ENCODE measurements around the gene VPS52.

DNA sequence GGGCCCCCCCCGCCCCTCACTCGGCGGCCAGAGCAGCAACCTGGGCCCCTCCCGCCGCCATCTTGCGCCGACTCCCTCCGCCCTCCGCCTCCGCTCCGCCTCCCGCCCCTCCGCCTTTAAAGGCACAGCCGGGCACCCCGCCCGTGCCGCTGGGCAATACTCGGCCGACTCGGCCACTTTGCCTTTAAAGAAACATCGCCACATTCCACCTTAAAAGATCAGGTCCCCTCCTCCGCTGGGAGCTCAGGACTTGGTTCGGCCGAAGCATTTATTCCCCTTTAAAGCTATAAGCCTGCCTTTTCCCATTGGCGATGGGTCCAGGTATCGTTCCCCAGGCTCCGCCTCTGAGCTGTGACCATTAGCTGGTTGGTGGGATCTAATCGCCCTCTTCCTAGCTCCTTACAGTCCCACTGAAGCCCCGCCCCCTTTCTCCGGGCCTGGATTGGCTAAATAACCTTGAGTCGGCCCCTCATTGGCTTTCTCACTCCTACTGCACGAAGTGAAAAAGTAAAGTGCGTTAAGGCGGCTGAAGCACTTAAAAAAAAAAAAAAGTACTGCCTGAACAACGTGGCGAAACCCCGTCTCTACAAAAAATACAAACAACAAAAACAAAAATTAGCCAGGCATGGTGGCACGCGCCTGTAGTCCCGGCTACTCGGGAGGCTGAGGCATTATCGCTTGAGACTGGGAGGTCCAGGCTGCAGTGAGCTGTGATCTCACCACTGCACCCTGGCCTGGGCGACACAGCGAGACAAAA lies 46.2 kb upstream of the VPS52 start, which contains the start of gene ZBTB22:
- TF ChIP-seq CTCF (IDR thresholded peaks at IDR 0.05; ENCODE audit: poor library complexity, severe bottlenecking) (no peak), POLR2AphosphoS5 (IDR thresholded peaks at IDR 0.05) (peak; percentile 81)

Measured in neural cell (in vitro differentiated cells).